AG09309 (cell line): ENCODE measurements around the gene RHNO1.

Experiments used
- DNase-seq: peaks from one replicate; pipeline ENCODE4 v3.0.0-alpha.2; 2010; ENCODE audit warnings: low read depth
- H3K4me3 ChIP-seq: 2 replicates; pipeline ENCODE4 v1.5.1; 2011; ENCODE audit warnings: mild to moderate bottlenecking, low read depth, low read length, moderate library complexity; ENCODE audit not compliant: control insufficient read depth
- TF ChIP-seq, protein P1 (sequence below): IDR thresholded peaks from 2 replicates; pipeline ENCODE4 v1.5.1; 2011; ENCODE audit warnings: mild to moderate bottlenecking, low read depth, low read length, inconsistent platforms; ENCODE audit not compliant: insufficient read depth, control insufficient read depth; ENCODE audit errors: missing control alignments

RHNO1 gene

GRCh38 chr12:2876431-2877046 is 484 bp upstream of the RHNO1 start:
- peak overlapping the region; percentile 65 for H3K4me3 ChIP-seq
- TF ChIP-seq, protein P1, sequence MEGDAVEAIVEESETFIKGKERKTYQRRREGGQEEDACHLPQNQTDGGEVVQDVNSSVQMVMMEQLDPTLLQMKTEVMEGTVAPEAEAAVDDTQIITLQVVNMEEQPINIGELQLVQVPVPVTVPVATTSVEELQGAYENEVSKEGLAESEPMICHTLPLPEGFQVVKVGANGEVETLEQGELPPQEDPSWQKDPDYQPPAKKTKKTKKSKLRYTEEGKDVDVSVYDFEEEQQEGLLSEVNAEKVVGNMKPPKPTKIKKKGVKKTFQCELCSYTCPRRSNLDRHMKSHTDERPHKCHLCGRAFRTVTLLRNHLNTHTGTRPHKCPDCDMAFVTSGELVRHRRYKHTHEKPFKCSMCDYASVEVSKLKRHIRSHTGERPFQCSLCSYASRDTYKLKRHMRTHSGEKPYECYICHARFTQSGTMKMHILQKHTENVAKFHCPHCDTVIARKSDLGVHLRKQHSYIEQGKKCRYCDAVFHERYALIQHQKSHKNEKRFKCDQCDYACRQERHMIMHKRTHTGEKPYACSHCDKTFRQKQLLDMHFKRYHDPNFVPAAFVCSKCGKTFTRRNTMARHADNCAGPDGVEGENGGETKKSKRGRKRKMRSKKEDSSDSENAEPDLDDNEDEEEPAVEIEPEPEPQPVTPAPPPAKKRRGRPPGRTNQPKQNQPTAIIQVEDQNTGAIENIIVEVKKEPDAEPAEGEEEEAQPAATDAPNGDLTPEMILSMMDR: no peak
- no peak for DNase-seq

GRCh38 chr12:2877953-2878732 is 1.1 kb downstream of the RHNO1 start:
- TF ChIP-seq, protein P1: no peak
- no peak for DNase-seq
- peak overlapping the region; percentile 69 for H3K4me3 ChIP-seq

DNA sequence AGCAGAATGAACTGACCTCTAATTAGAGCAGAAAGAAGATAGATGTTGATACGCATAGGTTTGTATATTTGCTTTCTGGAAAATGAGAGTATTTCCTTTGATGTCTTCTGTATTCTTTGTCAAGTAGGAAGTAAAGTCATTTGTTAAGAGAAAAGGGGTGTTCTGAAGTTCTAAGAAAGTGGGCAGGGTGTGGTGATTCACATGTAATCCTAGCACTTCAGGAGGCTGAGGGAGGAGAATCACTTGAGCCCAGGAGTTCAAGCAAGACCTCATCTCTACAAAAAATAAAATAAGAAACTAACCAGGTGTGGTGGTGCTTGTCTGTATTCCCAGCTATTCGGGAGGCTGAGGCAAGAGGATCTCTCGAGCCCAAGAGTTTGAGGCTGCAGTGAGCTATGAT is 2.8 kb downstream of the RHNO1 start:
- DNase-seq: no peak
- no peak overlapping the region for H3K4me3 ChIP-seq
- TF ChIP-seq, protein P1: no peak

DNA sequence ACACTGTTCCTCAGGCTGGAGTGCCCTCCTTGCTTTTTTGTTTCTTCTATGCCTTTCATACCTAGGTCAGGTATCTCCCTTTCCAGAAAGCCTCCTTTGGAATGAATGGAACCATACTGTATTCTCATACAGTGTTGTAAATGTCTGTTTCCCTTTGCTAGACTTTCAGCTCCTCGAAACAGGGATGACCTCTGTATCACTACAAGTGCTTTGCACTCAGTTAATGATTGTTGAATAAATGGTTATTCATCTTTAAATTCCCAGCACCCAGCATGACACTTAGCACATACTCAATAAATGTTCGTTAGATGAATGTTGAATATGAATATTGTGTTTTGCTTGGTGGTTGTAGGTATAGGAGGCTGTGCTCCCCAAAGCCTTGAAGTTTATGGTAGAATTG is 7.8 kb downstream of the RHNO1 start:
- TF ChIP-seq, protein P1: no peak
- no peak for DNase-seq

GRCh38 chr12:2886768-2887450 is 9.9 kb downstream of the RHNO1 start:
- no peak for DNase-seq

More for the DNA sequence above, 7.8 kb downstream of the RHNO1 start:
- H3K4me3 ChIP-seq: no peak overlapping the region

GRCh38 chr12:2890001-2890387 is 13.0 kb downstream of the RHNO1 start:
- H3K4me3 ChIP-seq: peak overlapping the region; percentile 53
- TF ChIP-seq, protein P1: no peak
- no peak for DNase-seq

More at GRCh38 chr12:2886768-2887450, 9.9 kb downstream of the RHNO1 start:
- no peak overlapping the region for H3K4me3 ChIP-seq
- TF ChIP-seq, protein P1: no peak
